Endothelial cell (in vitro differentiated cells): ENCODE data around the gene SGSM1. TPM values are rescaled to one million over a fixed set of nuclear protein-coding genes. Genes with fewer than 3 reads are reported as not detected.

ENCODE experiments used
- DNase-seq: peaks from one replicate; pipeline ENCODE4 v3.0.0; 2021; ENCODE audit warnings: low spot score
- H3K27ac Mint-ChIP-seq: one replicate; pipeline ENCODE4 v1.8.0; 2021; ENCODE audit warnings: mixed read lengths, inconsistent platforms; ENCODE audit not compliant: unreplicated experiment
- H3K27me3 Mint-ChIP-seq: one replicate; pipeline ENCODE4 v1.8.0; 2021; ENCODE audit warnings: mild to moderate bottlenecking, moderate library complexity, mixed read lengths, inconsistent platforms; ENCODE audit not compliant: unreplicated experiment
- H3K36me3 Mint-ChIP-seq: one replicate; pipeline ENCODE4 v1.8.0; 2021; ENCODE audit warnings: mild to moderate bottlenecking, low read depth, mixed read lengths, inconsistent platforms; ENCODE audit not compliant: unreplicated experiment
- H3K4me1 Mint-ChIP-seq: one replicate; pipeline ENCODE4 v1.8.0; 2021; ENCODE audit warnings: mild to moderate bottlenecking, mixed read lengths, inconsistent platforms; ENCODE audit not compliant: unreplicated experiment
- H3K4me3 Mint-ChIP-seq: one replicate; pipeline ENCODE4 v1.8.0; 2021; ENCODE audit warnings: mild to moderate bottlenecking, mixed read lengths, inconsistent platforms; ENCODE audit not compliant: unreplicated experiment
- H3K9me3 Mint-ChIP-seq: one replicate; pipeline ENCODE4 v1.8.0; 2021; ENCODE audit warnings: mixed read lengths, inconsistent platforms; ENCODE audit not compliant: unreplicated experiment
- CTCF ChIP-seq: fragments of 200-600 bp; sonication (generic); IDR thresholded peaks from one replicate; pipeline ENCODE4 v1.5.0; 2021; ENCODE audit warnings: antibody characterized with exemption; ENCODE audit not compliant: unreplicated experiment
- total RNA-seq: library from RNA; stranded (reverse); fragmentation: NEBNext Ultra II Directional; extraction: Animal tissue kit (Norgen Biotek cat#: 25700); gene quantifications from one replicate; pipeline ENCODE4 v1.2.1, GENCODE V29; 2021; ENCODE audit not compliant: unreplicated experiment

Gene SGSM1
- total RNA-seq, 1 donor from 2014 or later: 2.4 TPM

- Mint-ChIP-seq H3K4me3 (no peak overlapping the region), H3K4me1 (peaks cover 6% of the 10 kb centered on the region), H3K27me3 (peaks cover 3% of the 10 kb centered on the region), H3K27ac (no peak overlapping the region), H3K9me3 (no peaks in the 10 kb centered on the region), H3K36me3 (no peaks in the 10 kb centered on the region)
- no peak for TF ChIP-seq CTCF
- no peak for DNase-seq
Measured at GRCh38 chr22:24942301-24942700, 136.3 kb downstream of the SGSM1 start.

GRCh38 chr22:24944217-24944937, 138.4 kb downstream of the SGSM1 start:
- Mint-ChIP-seq H3K4me1 (peaks cover 11% of the 10 kb centered on the region), H3K27ac (no peak overlapping the region), H3K4me3 (no peak overlapping the region), H3K27me3 (peaks cover 7% of the 10 kb centered on the region), H3K9me3 (no peaks in the 10 kb centered on the region), H3K36me3 (no peaks in the 10 kb centered on the region)
- no peak for TF ChIP-seq CTCF
- no peak for DNase-seq

- Mint-ChIP-seq H3K4me3 (no peak overlapping the region), H3K27ac (no peak overlapping the region), H3K36me3 (no peaks in the 10 kb centered on the region), H3K4me1 (peaks cover 17% of the 10 kb centered on the region), H3K27me3 (peaks cover 7% of the 10 kb centered on the region), H3K9me3 (no peaks in the 10 kb centered on the region)
- no peak for DNase-seq
- TF ChIP-seq CTCF: no peak
Measured at GRCh38 chr22:24945430-24945829, 139.4 kb downstream of the SGSM1 start.

- H3K36me3 Mint-ChIP-seq: no peaks in the 10 kb centered on the region
- H3K4me3 Mint-ChIP-seq: no peak overlapping the region
- no peak for DNase-seq
- peaks cover 7% of the 10 kb centered on the region for H3K27me3 Mint-ChIP-seq
- no peaks in the 10 kb centered on the region for H3K9me3 Mint-ChIP-seq
- H3K27ac Mint-ChIP-seq: no peak overlapping the region
- TF ChIP-seq CTCF: no peak
- peaks cover 24% of the 10 kb centered on the region for H3K4me1 Mint-ChIP-seq
Measured at GRCh38 chr22:24947383-24947782, 141.4 kb downstream of the SGSM1 start.

GRCh38 chr22:24947881-24948280, 141.9 kb downstream of the SGSM1 start:
- no peak for TF ChIP-seq CTCF
- H3K4me1 Mint-ChIP-seq: peaks cover 24% of the 10 kb centered on the region
- no peaks in the 10 kb centered on the region for H3K36me3 Mint-ChIP-seq
- no peaks in the 10 kb centered on the region for H3K9me3 Mint-ChIP-seq
- no peak overlapping the region for H3K4me3 Mint-ChIP-seq
- DNase-seq: no peak
- peaks cover 6% of the 10 kb centered on the region for H3K27me3 Mint-ChIP-seq
- H3K27ac Mint-ChIP-seq: no peak overlapping the region
